ENCODE data around the gene UNCX.
"Not testable (repeated sequence)": the region's sequence is repeated elsewhere in the genome, so short reads cannot be mapped to it uniquely, and the experiment has no call there.

UNCX gene

DNA sequence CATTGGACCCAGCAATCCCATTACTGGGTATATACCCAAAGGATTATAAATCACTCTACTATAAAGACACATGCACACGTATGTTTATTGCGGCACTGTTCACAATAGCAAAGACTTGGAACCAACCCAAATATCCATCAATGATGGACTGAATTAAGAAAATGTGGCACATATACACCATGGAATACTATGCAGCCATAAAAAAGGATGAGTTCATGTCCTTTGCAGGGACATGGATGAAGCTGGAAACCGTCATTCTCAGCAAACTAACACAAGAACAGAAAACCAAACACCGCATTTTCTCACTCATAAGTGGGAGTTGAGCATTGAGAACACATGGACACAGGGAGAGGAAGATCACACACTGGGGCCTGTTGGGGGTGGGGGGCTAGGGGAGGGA lies 47.2 kb downstream of the UNCX start:
- not testable (repeated sequence) for DNase-seq

- DNase-seq, result no peak
Observed at GRCh38 chr7:1281068-1281467, 48.4 kb downstream of the UNCX start.

GRCh38 chr7:1282679-1283078 lies 50.0 kb downstream of the UNCX start:
- DNase-seq, result no peak

GRCh38 chr7:1283337-1283736 lies 50.7 kb downstream of the UNCX start:
- DNase-seq, result no peak

- no peak for DNase-seq
Observed at GRCh38 chr7:1283941-1284742, 51.5 kb downstream of the UNCX start.

- DNase-seq, result no peak
Observed at GRCh38 chr7:1284743-1285458, 52.2 kb downstream of the UNCX start.

- DNase-seq, result no peak
Observed at GRCh38 chr7:1285556-1286301, 53.1 kb downstream of the UNCX start.
